ENCODE measurements around the gene DPP7.
"Not testable (repeated sequence)": the region's sequence is repeated elsewhere in the genome, so short reads cannot be mapped to it uniquely, and the experiment has no call there.

Gene DPP7

GRCh38 chr9:137138058-137138721, 23.7 kb upstream of the DPP7 start:
- peaks cover 0 to 8% of the 10 kb centered on the region in 2 experiments for H3K36me3 ChIP-seq (ENCODE audit: control insufficient read depth in 1 of 2, insufficient read depth in 2 of 2, low read depth in 1 of 2, low read length in 2 of 2)
- no peak overlapping the region for H2BK120ac ChIP-seq (ENCODE audit: low read depth, low read length)
- H2BK5ac ChIP-seq (ENCODE audit: low read depth, low read length, poor library complexity, severe bottlenecking), result no peak overlapping the region
- no peak overlapping the region for H3K18ac ChIP-seq (ENCODE audit: low read depth in 1 of 2, low read length in 2 of 2)
- no peak overlapping the region for H2AK5ac ChIP-seq (ENCODE audit: low read length, severe bottlenecking)
- H3K14ac ChIP-seq (ENCODE audit: low read length in 2 of 2), result no peak overlapping the region
- no peak overlapping the region for H2BK12ac ChIP-seq (ENCODE audit: low read length in 2 of 2)
- H2BK15ac ChIP-seq (ENCODE audit: low read depth, poor library complexity, severe bottlenecking), result no peak overlapping the region
- no peak overlapping the region for H3K9ac ChIP-seq (ENCODE audit: low read length)
- 35% methylated on average over 25 of the region's 25 CpGs for WGBS
- no peak overlapping the region for H3K4ac ChIP-seq (ENCODE audit: low read depth in 1 of 2, low read length in 2 of 2)
- H3K27ac ChIP-seq (ENCODE audit: low read length, poor library complexity, severe bottlenecking), result no peak overlapping the region
- no peaks in the 10 kb centered on the region for H3K9me3 ChIP-seq (ENCODE audit: control insufficient read depth, low read length)
- no peak overlapping the region for H2AFZ ChIP-seq (ENCODE audit: low read depth, low read length)
- no peak overlapping the region for H4K8ac ChIP-seq (ENCODE audit: low read length)
- H4K91ac ChIP-seq (ENCODE audit: low read length), result no peak overlapping the region
- no peak overlapping the region for H3K4me3 ChIP-seq (ENCODE audit: insufficient read depth in 1 of 2, low read depth in 1 of 2, low read length in 2 of 2)
- no peak overlapping the region for H3K23ac ChIP-seq (ENCODE audit: low read length in 2 of 2)
- H3K27me3 ChIP-seq (ENCODE audit: control insufficient read depth in 1 of 2, insufficient read depth in 1 of 2, low read length in 2 of 2), result peaks cover 67 to 72% of the 10 kb centered on the region in 2 experiments
- H3K4me2 ChIP-seq (ENCODE audit: low read length, poor library complexity, severe bottlenecking), result no peak overlapping the region
- H3K79me1 ChIP-seq (replicated peaks; ENCODE audit: low read length, poor library complexity, severe bottlenecking), result no peaks in the 10 kb centered on the region
- peaks cover 6% of the 10 kb centered on the region for H3K4me1 ChIP-seq (ENCODE audit: control insufficient read depth, insufficient read depth, low read depth, low read length)
- DNase-seq, result no peak

DNA sequence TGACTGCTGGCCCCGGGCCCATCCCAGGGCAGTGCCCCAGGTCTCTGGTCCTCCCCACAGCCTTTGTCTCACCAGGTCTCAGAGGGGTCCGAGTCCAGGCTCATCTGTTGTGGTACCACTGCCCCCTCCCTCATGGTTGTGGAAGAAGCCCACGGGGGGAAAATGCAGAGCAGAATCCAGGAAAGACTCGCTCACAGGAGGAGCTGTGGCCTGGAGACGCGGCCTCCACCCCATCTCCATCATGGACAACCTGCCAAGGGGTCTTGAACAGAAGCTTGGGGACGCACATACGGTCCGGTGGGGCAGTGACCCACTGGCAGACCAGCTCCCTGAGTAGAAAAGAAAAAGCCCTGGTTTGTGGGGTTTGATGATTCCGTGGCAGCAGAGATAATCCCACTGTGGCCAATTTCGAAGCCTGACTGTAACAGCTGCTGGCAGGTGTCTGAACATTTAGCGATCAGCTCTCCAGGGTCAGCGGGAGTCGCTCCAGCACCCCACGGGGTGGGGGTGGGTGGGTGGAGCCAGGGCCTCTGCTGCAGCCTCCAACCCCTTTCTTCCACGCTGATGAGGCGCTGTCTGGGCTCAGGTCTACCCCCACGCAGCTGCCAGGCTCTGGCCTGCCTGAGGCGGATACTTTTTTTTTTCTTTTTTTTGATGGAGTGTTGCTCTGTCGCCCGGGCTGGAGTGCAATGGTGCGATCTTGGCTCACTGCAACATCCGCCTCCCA, 22.5 kb upstream of the DPP7 start:
- Histone ChIP-seq H4K91ac (ENCODE audit: low read length) (no peak overlapping the region), H3K18ac (ENCODE audit: low read depth in 1 of 2, low read length in 2 of 2) (no peak overlapping the region), H3K4me2 (ENCODE audit: low read length, poor library complexity, severe bottlenecking) (no peak overlapping the region), H3K79me1 (replicated peaks; ENCODE audit: low read length, poor library complexity, severe bottlenecking) (no peaks in the 10 kb centered on the region), H2BK12ac (ENCODE audit: low read length in 2 of 2) (no peak overlapping the region), H3K14ac (ENCODE audit: low read length in 2 of 2) (no peak overlapping the region), H3K4me1 (ENCODE audit: control insufficient read depth, insufficient read depth, low read depth, low read length) (peaks cover 6% of the 10 kb centered on the region), H3K27ac (ENCODE audit: low read length, poor library complexity, severe bottlenecking) (no peak overlapping the region), H3K9ac (ENCODE audit: low read length) (no peak overlapping the region), H2BK5ac (ENCODE audit: low read depth, low read length, poor library complexity, severe bottlenecking) (no peak overlapping the region), H3K9me3 (ENCODE audit: control insufficient read depth, low read length) (no peaks in the 10 kb centered on the region), H4K8ac (ENCODE audit: low read length) (no peak overlapping the region), H2BK15ac (ENCODE audit: low read depth, poor library complexity, severe bottlenecking) (no peak overlapping the region), H3K4me3 (ENCODE audit: insufficient read depth in 1 of 2, low read depth in 1 of 2, low read length in 2 of 2) (no peak overlapping the region), H2AK5ac (ENCODE audit: low read length, severe bottlenecking) (no peak overlapping the region), H3K4ac (ENCODE audit: low read depth in 1 of 2, low read length in 2 of 2) (no peak overlapping the region), H2BK120ac (ENCODE audit: low read depth, low read length) (no peak overlapping the region), H3K36me3 (ENCODE audit: control insufficient read depth in 1 of 2, insufficient read depth in 2 of 2, low read depth in 1 of 2, low read length in 2 of 2) (peaks cover 0 to 8% of the 10 kb centered on the region in 2 experiments), H3K23ac (ENCODE audit: low read length in 2 of 2) (no peak overlapping the region), H2AFZ (ENCODE audit: low read depth, low read length) (no peak overlapping the region), H3K27me3 (ENCODE audit: control insufficient read depth in 1 of 2, insufficient read depth in 1 of 2, low read length in 2 of 2) (peaks cover 56 to 61% of the 10 kb centered on the region in 2 experiments)
- no peak for DNase-seq
- WGBS, result 80% methylated on average over 22 of the region's 23 CpGs

GRCh38 chr9:137136261-137136880, 21.8 kb upstream of the DPP7 start:
- 44% methylated on average over 27 of the region's 27 CpGs for WGBS
- H2AK5ac ChIP-seq (ENCODE audit: low read length, severe bottlenecking), result no peak overlapping the region
- H2BK15ac ChIP-seq (ENCODE audit: low read depth, poor library complexity, severe bottlenecking), result no peak overlapping the region
- H3K36me3 ChIP-seq (ENCODE audit: control insufficient read depth in 1 of 2, insufficient read depth in 2 of 2, low read depth in 1 of 2, low read length in 2 of 2), result peaks cover 0 to 8% of the 10 kb centered on the region in 2 experiments
- no peak overlapping the region for H4K8ac ChIP-seq (ENCODE audit: low read length)
- H3K4me2 ChIP-seq (ENCODE audit: low read length, poor library complexity, severe bottlenecking), result no peak overlapping the region
- no peak overlapping the region for H3K4ac ChIP-seq (ENCODE audit: low read depth in 1 of 2, low read length in 2 of 2)
- H3K27ac ChIP-seq (ENCODE audit: low read length, poor library complexity, severe bottlenecking), result no peak overlapping the region
- no peak overlapping the region for H3K9ac ChIP-seq (ENCODE audit: low read length)
- no peak overlapping the region for H2BK120ac ChIP-seq (ENCODE audit: low read depth, low read length)
- no peak overlapping the region for H3K18ac ChIP-seq (ENCODE audit: low read depth in 1 of 2, low read length in 2 of 2)
- peaks cover 6% of the 10 kb centered on the region for H3K4me1 ChIP-seq (ENCODE audit: control insufficient read depth, insufficient read depth, low read depth, low read length)
- no peaks in the 10 kb centered on the region for H3K79me1 ChIP-seq (replicated peaks; ENCODE audit: low read length, poor library complexity, severe bottlenecking)
- peaks cover 49 to 54% of the 10 kb centered on the region in 2 experiments for H3K27me3 ChIP-seq (ENCODE audit: control insufficient read depth in 1 of 2, insufficient read depth in 1 of 2, low read length in 2 of 2)
- H3K23ac ChIP-seq (ENCODE audit: low read length in 2 of 2), result no peak overlapping the region
- DNase-seq, result no peak
- no peaks in the 10 kb centered on the region for H3K9me3 ChIP-seq (ENCODE audit: control insufficient read depth, low read length)
- no peak overlapping the region for H4K91ac ChIP-seq (ENCODE audit: low read length)
- no peak overlapping the region for H2BK12ac ChIP-seq (ENCODE audit: low read length in 2 of 2)
- H2BK5ac ChIP-seq (ENCODE audit: low read depth, low read length, poor library complexity, severe bottlenecking), result no peak overlapping the region
- H3K4me3 ChIP-seq (ENCODE audit: insufficient read depth in 1 of 2, low read depth in 1 of 2, low read length in 2 of 2), result no peak overlapping the region
- no peak overlapping the region for H3K14ac ChIP-seq (ENCODE audit: low read length in 2 of 2)
- H2AFZ ChIP-seq (ENCODE audit: low read depth, low read length), result no peak overlapping the region

- H2BK120ac ChIP-seq (ENCODE audit: low read depth, low read length); H2BK12ac ChIP-seq (ENCODE audit: low read length in 2 of 2); H2AK5ac ChIP-seq (ENCODE audit: low read length, severe bottlenecking); H3K14ac ChIP-seq (ENCODE audit: low read length in 2 of 2); H3K23ac ChIP-seq (ENCODE audit: low read length in 2 of 2); H2AFZ ChIP-seq (ENCODE audit: low read depth, low read length); H2BK15ac ChIP-seq (ENCODE audit: low read depth, poor library complexity, severe bottlenecking); DNase-seq; H3K9me3 ChIP-seq (ENCODE audit: control insufficient read depth, low read length); H3K9ac ChIP-seq (ENCODE audit: low read length); H3K4ac ChIP-seq (ENCODE audit: low read depth in 1 of 2, low read length in 2 of 2); H2BK5ac ChIP-seq (ENCODE audit: low read depth, low read length, poor library complexity, severe bottlenecking); H3K4me3 ChIP-seq (ENCODE audit: insufficient read depth in 1 of 2, low read depth in 1 of 2, low read length in 2 of 2); H4K91ac ChIP-seq (ENCODE audit: low read length); H3K4me2 ChIP-seq (ENCODE audit: low read length, poor library complexity, severe bottlenecking); H3K79me1 ChIP-seq (replicated peaks; ENCODE audit: low read length, poor library complexity, severe bottlenecking); H4K8ac ChIP-seq (ENCODE audit: low read length); H3K18ac ChIP-seq (ENCODE audit: low read depth in 1 of 2, low read length in 2 of 2); H3K36me3 ChIP-seq (ENCODE audit: control insufficient read depth in 1 of 2, insufficient read depth in 2 of 2, low read depth in 1 of 2, low read length in 2 of 2); H3K27ac ChIP-seq (ENCODE audit: low read length, poor library complexity, severe bottlenecking): not testable (repeated sequence)
- peaks cover 10% of the 10 kb centered on the region for H3K4me1 ChIP-seq (ENCODE audit: control insufficient read depth, insufficient read depth, low read depth, low read length)
- peaks cover 37 to 42% of the 10 kb centered on the region in 2 experiments for H3K27me3 ChIP-seq (ENCODE audit: control insufficient read depth in 1 of 2, insufficient read depth in 1 of 2, low read length in 2 of 2)
- WGBS, result 76% methylated on average over 6 of the region's 9 CpGs
Measured at GRCh38 chr9:137135154-137135553, 20.6 kb upstream of the DPP7 start.

Measured in mesenchymal stem cell (in vitro differentiated cells and primary cell).